HTR-8/SVneo (cell line): ENCODE data around the gene ACSL4.

Source experiments
- DNase-seq: peaks from one replicate; pipeline ENCODE4 v3.0.0; 2011; ENCODE audit warnings: low spot score, mixed read lengths; ENCODE audit not compliant: insufficient read length
- FAIRE-seq: peaks from 2 replicates; lab custom pipeline; 2011; peaks lifted over from hg19 to GRCh38; lab: Jason Lieb, UNC

Gene ACSL4

DNA sequence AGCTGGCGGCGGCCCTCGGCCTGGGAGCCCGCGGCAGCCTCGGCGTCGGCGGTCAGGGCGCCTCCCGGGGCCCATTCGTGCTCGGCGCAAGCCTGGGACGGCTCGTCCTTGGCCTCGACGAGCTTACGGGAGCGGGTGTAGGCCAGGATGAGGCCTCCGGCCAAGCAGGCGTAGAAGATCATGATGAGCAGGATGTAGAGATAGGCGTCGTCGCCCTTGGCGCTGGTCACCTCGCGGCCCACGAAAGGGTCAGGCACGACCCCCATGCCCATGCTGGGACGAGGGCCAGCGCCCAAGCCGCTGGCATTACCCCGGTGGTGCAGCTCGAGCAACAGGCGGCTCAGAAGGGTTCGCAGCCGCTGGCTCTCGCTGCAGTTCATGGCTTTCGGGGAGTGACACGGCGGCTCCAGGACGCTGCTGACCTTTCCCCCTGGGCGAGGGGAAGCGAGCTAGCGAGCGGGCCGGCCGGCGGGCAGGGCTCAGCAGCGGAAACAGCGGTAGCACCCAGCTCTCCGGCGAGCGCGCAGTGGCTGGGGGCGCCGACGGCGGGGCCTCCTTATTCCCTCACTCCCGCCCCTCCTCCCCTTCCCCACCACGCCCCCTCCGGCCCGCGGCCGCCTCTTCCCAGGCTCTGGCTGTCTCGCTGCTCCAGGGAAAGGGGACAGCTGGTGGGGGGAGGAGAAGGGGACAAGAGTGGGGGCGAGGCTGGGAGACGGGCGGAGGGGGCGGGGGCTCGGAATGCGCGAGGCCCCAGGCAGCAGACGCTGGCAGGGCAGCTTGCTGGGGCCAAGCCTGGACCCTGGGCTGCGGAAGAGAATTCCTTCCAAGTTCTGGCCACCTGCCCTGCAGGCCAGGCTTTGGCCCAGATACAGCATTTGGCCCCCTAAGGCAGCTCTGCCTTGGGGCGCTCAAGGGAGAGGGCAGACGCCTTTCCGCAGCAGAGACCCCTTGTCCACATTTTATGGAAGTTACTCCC, 108.1 kb downstream of the ACSL4 start, which contains the start of gene KCNE5:
Gene KCNE5, minus strand, starts transcription at position 532 of the 976 bp plus-strand sequence. Its CDS starts 152 bp downstream, at position 380.
- FAIRE-seq (no peak), DNase-seq (no peak)

- DNase-seq (no peak), FAIRE-seq (no peak)
These were observed 109.1 kb downstream of the ACSL4 start for GRCh38 chrX:109623997-109624396.

- FAIRE-seq = no peak
These were observed 110.8 kb downstream of the ACSL4 start for GRCh38 chrX:109622270-109622669.

DNA sequence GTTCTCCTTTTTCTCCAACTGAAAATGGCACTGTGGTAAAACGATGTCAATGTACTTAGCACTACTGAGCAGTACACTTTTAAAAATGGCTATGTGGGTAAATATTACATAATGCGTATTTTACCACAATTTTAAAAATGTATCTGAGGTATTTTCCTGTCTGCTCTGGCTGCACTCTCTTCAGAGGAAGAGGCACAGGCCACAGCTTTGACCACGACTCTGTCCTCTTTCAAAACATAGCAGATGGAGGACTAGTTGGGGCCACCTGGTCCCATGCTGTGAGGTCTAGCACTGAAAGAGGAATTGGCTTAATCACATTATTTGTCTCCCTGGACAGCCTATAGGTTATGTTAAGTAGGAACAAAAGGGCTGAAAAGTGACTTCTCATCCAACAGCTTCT, 113.3 kb downstream of the ACSL4 start:
- no peak for DNase-seq

More at GRCh38 chrX:109622270-109622669, 110.8 kb downstream of the ACSL4 start:
- DNase-seq = no peak

GRCh38 chrX:109614951-109615350, 118.1 kb downstream of the ACSL4 start:
- no peak for FAIRE-seq
- no peak for DNase-seq

More for the DNA sequence above, 113.3 kb downstream of the ACSL4 start:
- no peak for FAIRE-seq

GRCh38 chrX:109601486-109601885, 131.6 kb downstream of the ACSL4 start:
- no peak for DNase-seq
- FAIRE-seq = no peak

DNA sequence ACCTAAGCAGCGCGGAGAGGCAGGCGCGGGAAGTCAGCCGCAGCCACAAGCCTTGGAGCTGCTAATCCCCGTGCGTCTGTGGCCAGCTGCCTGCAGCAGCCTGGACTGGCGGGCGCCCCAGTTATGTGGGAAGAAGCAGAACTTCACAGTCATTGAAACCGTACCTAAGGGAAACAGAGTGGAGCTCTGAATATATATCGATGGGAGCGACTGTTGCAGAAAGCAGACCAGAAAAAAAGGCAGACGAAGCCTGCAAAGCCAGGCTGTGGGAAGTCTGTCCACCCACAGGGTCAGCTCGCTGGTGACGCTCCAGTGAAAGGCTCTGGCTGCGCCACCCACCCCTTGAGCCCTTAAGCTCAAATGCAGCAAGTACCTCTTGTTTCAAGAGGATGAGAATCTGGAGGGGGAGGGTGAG, 132.8 kb downstream of the ACSL4 start:
- no peak for FAIRE-seq

DNA sequence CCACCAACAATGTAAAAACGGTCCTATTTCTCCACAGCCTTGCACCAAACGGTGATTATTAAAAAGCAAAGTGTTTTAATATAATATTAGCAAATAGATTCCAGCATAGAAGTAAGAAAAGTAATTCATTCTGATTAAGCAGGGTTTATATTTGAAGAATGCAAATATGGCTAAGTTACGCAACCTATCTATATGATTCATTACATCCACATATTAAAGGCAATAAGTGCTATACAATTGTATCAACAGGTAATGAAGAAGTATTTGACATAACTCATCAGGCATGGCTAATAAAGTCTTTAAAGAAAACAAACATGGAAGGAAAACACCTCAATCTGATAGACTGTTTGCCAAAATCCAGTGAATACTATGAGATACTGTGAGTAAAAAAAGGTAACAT, 137.0 kb downstream of the ACSL4 start:
- no peak for DNase-seq
- FAIRE-seq = no peak

More for the DNA sequence above, 132.8 kb downstream of the ACSL4 start:
- no peak for DNase-seq
